ENCODE data around the gene MED27. TPM values are rescaled to one million over a fixed set of nuclear protein-coding genes. Genes with fewer than 3 reads are reported as not detected.

The MED27 gene
- total RNA-seq, 1 donor, result 13.3 TPM

DNA sequence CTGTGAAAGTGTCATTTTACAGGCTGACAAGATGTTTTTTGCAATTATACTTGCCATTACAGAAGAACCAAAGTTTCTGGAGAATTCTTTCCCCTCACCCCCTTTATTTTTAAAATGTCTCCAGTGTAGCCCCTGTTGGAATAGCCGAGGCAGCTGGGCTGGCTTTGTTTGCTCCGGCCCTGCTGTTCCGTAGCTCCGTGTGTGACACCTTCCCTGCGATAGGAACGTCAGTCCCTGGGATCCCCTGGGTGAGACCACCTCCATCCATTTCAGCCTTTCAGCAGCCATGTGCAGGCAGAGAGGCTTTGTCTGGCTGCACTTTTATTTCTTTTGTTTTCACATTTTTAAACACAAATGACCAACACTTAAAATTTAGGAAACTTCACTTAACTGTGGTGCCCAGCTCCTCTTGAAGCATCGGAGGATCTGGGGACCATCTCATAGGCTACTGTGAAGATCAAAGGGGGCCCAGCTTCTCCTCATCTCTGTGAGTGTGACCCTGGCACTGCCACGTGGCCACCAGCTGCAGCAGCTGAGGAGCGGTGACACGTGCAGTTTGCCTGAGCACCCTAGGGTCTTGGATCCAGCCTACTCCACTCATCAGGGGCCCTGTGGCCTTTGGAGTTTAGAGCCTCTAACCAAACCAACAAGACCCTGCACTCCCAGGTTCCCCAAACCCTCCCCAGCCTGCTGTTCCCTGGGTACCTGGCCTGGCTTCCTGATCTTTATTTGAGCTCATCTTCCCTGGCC, 214.0 kb downstream of the MED27 start:
- Histone ChIP-seq H3K27me3 (ENCODE audit: insufficient read depth, low read length) (no peaks in the 10 kb centered on the region), H3K4me3 (ENCODE audit: low read length) (no peak overlapping the region), H3K9me3 (ENCODE audit: low read depth, low read length) (no peaks in the 10 kb centered on the region), H3K4me1 (ENCODE audit: insufficient read depth, low read length) (no peaks in the 10 kb centered on the region)

DNA sequence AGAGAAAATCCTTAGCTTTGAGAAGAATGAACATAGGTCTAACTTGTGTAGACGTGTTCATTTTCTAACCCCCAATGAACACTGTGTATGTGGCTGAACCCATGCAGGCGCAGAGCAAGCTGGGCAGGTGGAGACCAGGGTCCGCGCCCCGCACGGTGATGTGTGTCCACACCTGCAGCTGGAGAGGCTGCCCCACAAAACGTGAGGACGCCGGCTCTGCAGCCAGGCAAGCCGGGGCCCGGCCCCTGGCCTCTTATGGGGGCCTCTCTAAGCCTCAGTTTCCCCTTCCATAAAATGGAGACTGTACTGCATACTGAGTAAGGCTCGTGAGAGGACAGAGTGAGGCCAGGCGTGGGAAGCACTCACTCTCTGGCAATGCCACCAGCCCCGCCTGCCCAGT, 215.1 kb downstream of the MED27 start:
- Histone ChIP-seq H3K4me3 (ENCODE audit: low read length) (no peak overlapping the region), H3K27me3 (ENCODE audit: insufficient read depth, low read length) (no peaks in the 10 kb centered on the region), H3K4me1 (ENCODE audit: insufficient read depth, low read length) (no peaks in the 10 kb centered on the region), H3K9me3 (ENCODE audit: low read depth, low read length) (no peaks in the 10 kb centered on the region)

DNA sequence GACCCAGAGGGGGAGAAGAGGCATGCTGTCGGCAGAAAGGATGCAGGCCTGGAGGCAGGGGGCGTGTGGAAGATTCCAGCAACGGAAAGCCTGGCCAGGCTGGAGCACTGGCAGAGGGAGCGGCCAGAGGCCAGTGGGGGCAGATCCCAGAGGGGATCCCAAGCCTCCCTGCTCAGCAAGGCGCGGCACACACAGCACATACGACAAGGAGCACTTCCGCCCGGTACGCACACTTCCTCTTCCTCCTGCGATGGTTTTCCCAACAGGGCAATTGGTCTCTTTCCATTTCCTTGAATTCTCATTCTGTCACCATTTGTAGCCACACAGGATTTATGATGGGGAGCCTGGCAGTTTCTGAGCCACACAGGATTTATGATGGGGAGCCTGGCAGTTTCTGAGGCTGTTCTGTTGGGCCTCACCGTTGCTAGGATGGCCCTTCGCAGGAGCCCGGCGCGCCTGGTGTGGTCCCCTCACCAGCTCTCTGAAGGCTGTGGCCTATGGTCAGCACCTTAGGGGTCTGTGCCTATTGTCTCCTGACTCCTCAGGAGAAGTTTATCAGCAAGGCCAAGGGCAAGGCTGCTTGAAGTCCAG, 216.3 kb downstream of the MED27 start:
- Histone ChIP-seq H3K4me3 (ENCODE audit: low read length) (no peak overlapping the region), H3K27me3 (ENCODE audit: insufficient read depth, low read length) (no peaks in the 10 kb centered on the region), H3K9me3 (ENCODE audit: low read depth, low read length) (no peaks in the 10 kb centered on the region), H3K4me1 (ENCODE audit: insufficient read depth, low read length) (no peaks in the 10 kb centered on the region)

DNA sequence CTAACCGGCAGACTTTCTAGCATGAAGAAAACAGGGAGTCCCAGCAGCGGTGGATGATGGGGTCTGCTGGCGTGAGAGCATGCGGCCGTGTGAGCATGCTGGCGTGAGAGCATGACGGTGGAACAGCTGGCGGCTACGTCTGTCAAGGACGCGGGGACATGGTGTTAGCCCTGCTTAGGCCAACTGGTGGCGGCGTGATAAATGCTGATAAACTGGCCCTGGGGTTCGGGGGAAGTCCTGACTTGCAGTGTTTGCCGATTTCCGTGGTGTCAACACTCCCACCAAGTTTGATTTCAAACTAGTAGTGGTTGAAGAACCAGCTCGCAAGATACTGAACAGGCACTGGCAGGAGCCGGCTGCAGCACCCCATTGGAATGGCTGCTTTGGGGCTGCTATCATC, 217.4 kb downstream of the MED27 start:
- Histone ChIP-seq H3K4me1 (ENCODE audit: insufficient read depth, low read length) (no peaks in the 10 kb centered on the region), H3K27me3 (ENCODE audit: insufficient read depth, low read length) (no peaks in the 10 kb centered on the region), H3K4me3 (ENCODE audit: low read length) (no peak overlapping the region), H3K9me3 (ENCODE audit: low read depth, low read length) (no peaks in the 10 kb centered on the region)

DNA sequence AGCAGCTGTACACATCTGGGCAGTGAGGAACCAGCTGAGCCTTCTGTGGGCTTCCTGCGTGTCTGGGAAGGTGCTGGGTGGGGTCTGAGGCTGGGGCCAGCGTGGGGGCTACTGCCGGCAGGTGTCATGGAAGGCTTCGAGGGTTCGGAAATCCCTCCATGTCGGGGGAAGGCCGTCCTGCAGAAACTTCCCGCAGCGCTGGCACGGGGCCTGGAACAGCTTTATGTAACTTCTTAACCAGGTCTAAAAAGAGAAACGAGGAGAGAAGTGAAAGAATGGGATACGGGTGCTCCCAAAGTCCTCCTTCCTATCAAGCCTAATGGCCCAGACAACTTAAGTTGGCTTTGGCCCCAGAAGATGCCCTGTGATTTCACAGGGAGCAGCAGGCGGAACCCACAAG, 219.2 kb downstream of the MED27 start:
- Histone ChIP-seq H3K4me1 (ENCODE audit: insufficient read depth, low read length) (no peaks in the 10 kb centered on the region), H3K9me3 (ENCODE audit: low read depth, low read length) (no peaks in the 10 kb centered on the region), H3K27me3 (ENCODE audit: insufficient read depth, low read length) (no peaks in the 10 kb centered on the region), H3K4me3 (ENCODE audit: low read length) (no peak overlapping the region)

DNA sequence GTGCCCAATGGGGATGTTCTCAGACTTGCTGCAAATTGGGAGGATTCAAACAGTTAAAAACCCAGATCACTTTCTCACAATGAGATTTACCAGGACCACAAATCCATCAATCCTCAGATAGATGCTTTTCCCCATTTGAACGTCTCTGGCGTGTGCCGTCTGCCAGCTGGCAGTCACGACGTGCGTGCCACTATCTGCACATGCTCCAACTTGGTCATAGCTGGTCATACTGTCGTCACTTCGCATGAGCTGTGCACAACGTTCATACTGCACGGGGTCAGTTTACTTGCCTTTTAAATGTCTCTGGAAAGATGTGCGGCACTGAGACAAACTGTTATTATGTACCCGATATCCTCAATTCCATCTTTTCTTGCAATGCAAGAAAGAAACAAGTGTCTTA, 221.5 kb downstream of the MED27 start:
- Histone ChIP-seq H3K4me3 (ENCODE audit: low read length) (no peak overlapping the region), H3K27me3 (ENCODE audit: insufficient read depth, low read length) (no peaks in the 10 kb centered on the region), H3K4me1 (ENCODE audit: insufficient read depth, low read length) (no peaks in the 10 kb centered on the region), H3K9me3 (ENCODE audit: low read depth, low read length) (no peaks in the 10 kb centered on the region)

DNA sequence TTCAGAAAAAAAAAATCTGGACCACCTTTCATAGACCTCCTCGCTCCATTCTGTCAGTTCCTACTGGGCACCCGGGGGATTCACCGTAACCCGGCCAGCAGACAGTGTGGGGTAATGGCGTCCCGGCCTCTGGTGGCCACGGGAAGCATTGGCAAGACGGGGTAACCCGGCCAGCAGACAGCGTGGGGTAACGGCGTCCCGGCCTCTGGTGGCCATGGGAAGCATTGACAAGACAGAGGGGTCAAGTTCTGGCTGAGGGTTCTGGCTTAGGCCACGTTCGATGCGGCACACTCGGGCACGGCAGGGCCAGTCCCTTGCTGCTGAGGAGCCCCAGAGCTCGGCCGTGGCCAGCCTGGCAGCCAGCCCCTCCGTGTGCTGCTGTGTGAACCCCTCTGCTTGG, 223.6 kb downstream of the MED27 start:
- Histone ChIP-seq H3K27me3 (ENCODE audit: insufficient read depth, low read length) (no peaks in the 10 kb centered on the region), H3K4me1 (ENCODE audit: insufficient read depth, low read length) (no peaks in the 10 kb centered on the region), H3K9me3 (ENCODE audit: low read depth, low read length) (no peaks in the 10 kb centered on the region), H3K4me3 (ENCODE audit: low read length) (no peak overlapping the region)

DNA sequence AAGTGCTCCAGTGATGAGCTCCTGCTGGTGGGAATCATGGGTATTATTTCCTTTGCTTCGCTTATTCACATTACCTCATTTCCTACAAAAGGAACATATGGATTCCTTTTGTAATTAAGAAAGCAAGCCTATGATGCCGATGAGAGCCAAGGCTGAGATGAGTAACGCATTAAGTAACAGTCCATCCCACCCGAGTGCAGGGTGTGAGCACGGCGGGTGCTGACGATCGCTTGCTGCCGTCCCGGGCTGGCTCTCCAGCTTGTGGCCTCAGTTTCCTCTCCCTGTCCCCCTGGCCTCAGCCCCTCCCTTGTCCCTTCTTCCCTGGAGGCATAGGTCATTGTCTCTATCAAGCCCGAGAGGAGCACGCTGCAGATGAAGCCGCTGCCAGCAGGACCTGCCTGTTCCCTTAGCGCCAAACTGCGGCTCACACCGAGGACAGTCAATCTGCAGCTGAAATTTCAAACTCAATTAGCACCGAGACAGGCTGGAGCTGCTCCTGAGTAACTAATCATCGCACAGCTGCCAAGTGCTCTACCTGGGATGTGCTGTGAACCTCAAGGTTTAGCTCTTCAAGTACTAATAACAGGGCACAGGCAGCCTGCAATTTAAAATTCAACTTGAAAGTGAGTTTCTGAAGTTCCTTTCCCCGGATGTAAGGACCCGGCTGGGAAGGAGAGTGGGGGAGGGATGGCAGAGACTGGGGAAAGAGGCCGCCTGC, 224.6 kb downstream of the MED27 start:
- no peak overlapping the region for H3K4me3 ChIP-seq (ENCODE audit: low read length)
- H3K4me1 ChIP-seq (ENCODE audit: insufficient read depth, low read length), result no peaks in the 10 kb centered on the region
- H3K27me3 ChIP-seq (ENCODE audit: insufficient read depth, low read length), result no peaks in the 10 kb centered on the region
- no peaks in the 10 kb centered on the region for H3K9me3 ChIP-seq (ENCODE audit: low read depth, low read length)

DNA sequence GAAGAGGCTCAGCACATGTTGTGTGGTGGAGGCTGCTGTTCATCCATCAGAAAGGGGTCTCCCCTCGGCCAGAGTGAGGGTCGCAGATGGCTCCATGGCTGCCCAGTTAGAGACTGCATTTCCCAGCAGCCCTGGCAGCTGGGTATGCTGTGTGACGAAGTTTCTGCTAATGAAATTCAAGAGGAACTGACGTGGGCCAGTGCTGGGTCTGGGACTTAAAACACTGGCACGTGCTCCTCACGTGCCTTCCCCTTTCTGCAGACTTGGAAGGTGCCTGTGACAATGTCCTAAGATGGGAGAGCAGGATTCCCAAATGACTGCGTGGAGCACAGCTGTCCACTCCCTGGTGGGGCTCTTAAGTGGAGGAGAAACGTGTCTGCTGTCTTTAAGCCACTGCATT, 225.3 kb downstream of the MED27 start:
- no peak overlapping the region for H3K4me3 ChIP-seq (ENCODE audit: low read length)
- H3K4me1 ChIP-seq (ENCODE audit: insufficient read depth, low read length), result no peaks in the 10 kb centered on the region
- H3K9me3 ChIP-seq (ENCODE audit: low read depth, low read length), result no peaks in the 10 kb centered on the region
- no peaks in the 10 kb centered on the region for H3K27me3 ChIP-seq (ENCODE audit: insufficient read depth, low read length)

DNA sequence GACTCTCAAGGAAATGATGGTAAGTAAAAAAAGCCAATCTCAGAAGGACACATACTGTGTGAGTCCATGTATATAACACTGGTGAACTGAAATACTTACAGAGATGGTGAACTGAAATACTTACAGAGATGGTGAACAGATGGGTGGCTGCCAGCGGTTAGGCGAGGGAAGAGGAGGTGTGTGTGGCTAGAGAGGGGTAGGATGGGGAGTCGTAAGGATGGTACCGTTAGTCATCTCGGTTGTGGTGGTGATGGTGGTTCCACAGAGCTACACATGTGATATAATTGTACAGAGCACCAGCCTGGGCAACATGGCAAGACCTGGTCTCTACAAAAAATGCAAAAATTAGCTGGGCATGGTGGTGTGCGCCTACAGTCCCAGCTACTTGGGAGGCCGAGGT, 226.2 kb downstream of the MED27 start:
- no peaks in the 10 kb centered on the region for H3K9me3 ChIP-seq (ENCODE audit: low read depth, low read length)
- no peaks in the 10 kb centered on the region for H3K27me3 ChIP-seq (ENCODE audit: insufficient read depth, low read length)
- no peaks in the 10 kb centered on the region for H3K4me1 ChIP-seq (ENCODE audit: insufficient read depth, low read length)
- no peak overlapping the region for H3K4me3 ChIP-seq (ENCODE audit: low read length)

DNA sequence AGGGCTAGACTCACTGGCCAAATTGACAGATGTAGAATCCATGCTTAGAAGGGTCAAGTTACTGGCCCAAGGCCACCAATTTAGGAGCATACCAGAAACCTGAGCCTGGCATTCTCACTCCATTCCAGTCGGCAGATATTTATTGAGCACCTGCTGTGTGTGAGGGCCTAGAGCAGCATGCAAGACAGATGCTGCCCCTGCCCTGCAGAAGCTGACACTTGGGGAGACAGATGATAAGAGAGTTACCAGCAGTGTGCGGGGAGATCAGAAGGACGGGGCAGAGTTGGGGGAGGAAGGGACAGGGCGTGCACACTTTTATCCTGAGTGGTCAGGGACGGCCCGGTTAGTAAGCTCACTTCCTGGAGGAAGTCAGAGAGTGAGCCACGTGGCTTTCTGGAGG, 228.3 kb downstream of the MED27 start:
- H3K4me1 ChIP-seq (ENCODE audit: insufficient read depth, low read length), result no peaks in the 10 kb centered on the region
- no peaks in the 10 kb centered on the region for H3K9me3 ChIP-seq (ENCODE audit: low read depth, low read length)
- no peak overlapping the region for H3K4me3 ChIP-seq (ENCODE audit: low read length)
- H3K27me3 ChIP-seq (ENCODE audit: insufficient read depth, low read length), result no peaks in the 10 kb centered on the region

DNA sequence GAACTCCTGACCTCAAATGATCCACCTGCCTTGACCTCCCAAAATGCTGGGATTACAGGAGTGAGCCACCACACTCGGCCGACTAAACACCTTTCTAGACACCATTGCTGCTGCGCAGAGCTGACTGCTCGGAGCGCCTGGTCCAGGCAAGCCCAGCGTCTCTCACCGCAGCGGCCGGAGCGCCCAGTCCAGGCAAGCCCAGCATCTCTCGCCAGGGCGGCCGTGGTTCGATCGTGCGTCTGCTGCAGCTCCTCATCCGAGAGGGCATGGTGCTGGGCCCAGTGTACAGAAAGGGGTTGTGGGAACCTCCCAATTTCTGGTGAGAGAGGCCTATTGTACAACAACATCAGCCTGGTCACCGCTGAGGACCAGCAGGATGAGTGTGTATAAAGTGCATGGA, 230.3 kb downstream of the MED27 start:
- no peaks in the 10 kb centered on the region for H3K27me3 ChIP-seq (ENCODE audit: insufficient read depth, low read length)

DNA sequence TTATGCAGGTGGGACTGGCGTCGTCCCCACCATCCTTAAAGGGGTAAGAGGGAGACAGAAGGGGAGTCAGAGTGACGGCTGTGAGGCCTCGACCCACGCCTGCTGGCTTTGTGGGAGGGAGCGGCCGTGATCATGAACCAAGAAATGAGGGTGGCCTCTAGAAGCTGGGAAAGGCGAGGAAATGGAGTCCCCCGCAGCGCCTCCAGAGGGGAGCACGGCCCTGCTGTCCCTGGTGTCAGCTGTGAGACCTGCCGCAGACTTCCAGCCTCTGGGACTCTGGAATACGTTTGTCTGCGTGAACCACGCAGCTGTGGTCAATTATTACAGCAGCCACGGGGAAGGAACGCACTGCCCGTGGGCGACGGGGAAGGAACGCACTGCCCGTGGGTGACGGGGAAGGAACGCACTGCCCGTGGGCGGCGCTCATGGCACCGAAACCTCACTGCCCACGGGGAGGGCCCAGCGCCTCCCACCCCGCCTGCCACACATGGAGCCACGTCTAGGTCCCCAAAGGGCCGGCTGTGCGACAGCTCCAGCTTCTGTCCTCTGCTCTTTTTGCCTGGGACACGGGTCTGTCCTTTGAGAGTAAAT, 231.0 kb downstream of the MED27 start:
- H3K4me1 ChIP-seq (ENCODE audit: insufficient read depth, low read length), result no peaks in the 10 kb centered on the region
- no peaks in the 10 kb centered on the region for H3K9me3 ChIP-seq (ENCODE audit: low read depth, low read length)
- no peak overlapping the region for H3K4me3 ChIP-seq (ENCODE audit: low read length)
- no peaks in the 10 kb centered on the region for H3K27me3 ChIP-seq (ENCODE audit: insufficient read depth, low read length)

More for the DNA sequence above, 230.3 kb downstream of the MED27 start:
- H3K4me1 ChIP-seq (ENCODE audit: insufficient read depth, low read length), result no peaks in the 10 kb centered on the region
- no peaks in the 10 kb centered on the region for H3K9me3 ChIP-seq (ENCODE audit: low read depth, low read length)
- no peak overlapping the region for H3K4me3 ChIP-seq (ENCODE audit: low read length)

DNA sequence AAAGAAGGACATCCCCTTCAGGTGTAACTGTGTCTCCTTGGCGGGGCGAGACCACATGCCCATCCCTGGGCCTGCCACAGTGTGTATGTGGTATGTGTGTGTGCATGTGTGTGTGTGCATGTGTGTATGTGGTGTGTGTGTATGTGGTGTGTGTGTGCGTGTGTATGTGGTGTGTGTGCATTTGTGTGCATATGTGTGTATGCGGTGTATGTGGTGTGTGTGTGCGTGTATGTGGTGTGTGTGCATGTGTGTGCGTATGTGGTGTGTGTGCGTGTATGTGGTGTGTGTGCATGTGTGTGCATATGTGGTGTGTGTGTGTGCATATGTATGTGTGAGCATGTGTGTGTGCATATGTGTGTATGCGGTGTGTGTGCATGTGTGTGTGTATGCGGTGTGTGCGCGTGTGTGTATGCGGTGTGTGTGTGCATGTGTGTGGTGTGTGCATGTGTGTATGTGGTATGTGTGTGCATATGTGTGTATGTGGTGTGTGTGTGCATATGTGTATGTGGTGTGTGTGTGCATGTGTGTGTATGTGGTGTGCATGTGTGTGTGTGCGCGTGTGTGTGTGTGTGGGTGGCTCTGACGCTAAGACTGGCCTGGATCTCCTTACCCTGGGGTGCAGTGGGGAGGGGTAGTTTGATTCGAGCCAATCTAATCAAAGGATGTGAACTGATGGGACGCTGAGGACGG, 231.9 kb downstream of the MED27 start:
- no peaks in the 10 kb centered on the region for H3K9me3 ChIP-seq (ENCODE audit: low read depth, low read length)
- H3K4me1 ChIP-seq (ENCODE audit: insufficient read depth, low read length), result no peaks in the 10 kb centered on the region
- no peak overlapping the region for H3K4me3 ChIP-seq (ENCODE audit: low read length)
- no peaks in the 10 kb centered on the region for H3K27me3 ChIP-seq (ENCODE audit: insufficient read depth, low read length)
